Right ventricle myocardium superior (tissue), 1 donor: ENCODE measurements around the gene KDELR3. TPM values are rescaled to one million over a fixed set of nuclear protein-coding genes. Genes with fewer than 3 reads are reported as not detected.

Source experiments
- ATAC-seq: fragments of 200-7000 bp; cut with Tn5 transposase; one replicate; pipeline ENCODE4 v1.9.1; 2020; ENCODE audit warnings: mild to moderate bottlenecking; ENCODE audit not compliant: poor library complexity
- DNase-seq: peaks from one replicate; pipeline ENCODE4 v3.0.0-alpha.2; 2020
- intact Hi-C: fragments of 100-400 bp; cut with DNase I; formaldehyde crosslinking; loops from one replicate; pipeline ENCODE4 v1.11.2; 2022
- total RNA-seq: library from RNA; stranded (reverse); fragmentation: NEBNext Ultra II Directional; extraction: Animal tissue kit (Norgen Biotek cat#: 25700); gene quantifications from one replicate; pipeline ENCODE4 v1.2.1, GENCODE V29; 2021
- donor health status: DM: no; HTN: yes; CAD: no; lungs with severe emphysema.

The KDELR3 gene
- total RNA-seq, 1 donor from 2014 or later, result 3.1 TPM

GRCh38 chr22:38501797-38502672, 34.1 kb downstream of the KDELR3 start:
- intact Hi-C loops, result no loop called here

GRCh38 chr22:38503021-38503420, 35.1 kb downstream of the KDELR3 start:
- ATAC-seq, result no peak
- intact Hi-C loops, result no loop called here
- DNase-seq, result no peak

More at GRCh38 chr22:38501797-38502672, 34.1 kb downstream of the KDELR3 start:
- no peak for ATAC-seq
- no peak for DNase-seq

GRCh38 chr22:38504731-38505540, 37.0 kb downstream of the KDELR3 start:
- intact Hi-C loops, result no loop called here
- ATAC-seq (peak; percentile 18), DNase-seq (peak; percentile 76)

GRCh38 chr22:38505541-38506117, 37.7 kb downstream of the KDELR3 start:
- intact Hi-C loops, result no loop called here
- peak; percentile 88 for DNase-seq
- ATAC-seq, result peak; percentile 87

- DNase-seq (peak; percentile 94), ATAC-seq (peak; percentile 87)
- intact Hi-C loops, result no loop called here
Measured at GRCh38 chr22:38506118-38506962, 38.4 kb downstream of the KDELR3 start, which contains the start of gene DDX17. TSS of gene DDX17 (minus strand) at chr22:38506311.

GRCh38 chr22:38510416-38510970, 42.6 kb downstream of the KDELR3 start:
- DNase-seq, result no peak
- intact Hi-C loops, result loop anchor here (10.0 kb wide), 1 partner anchor 54 kb away; no protein-coding TSS in a partner anchor
- ATAC-seq, result no peak

- intact Hi-C loops, result loop anchor here (10.0 kb wide), 1 partner anchor 52 kb away; no protein-coding TSS in a partner anchor
- DNase-seq (no peak), ATAC-seq (peak; percentile 58)
Measured at GRCh38 chr22:38513063-38513462, 45.2 kb downstream of the KDELR3 start.

- no peak for DNase-seq
- intact Hi-C loops, result loop anchor here (10.0 kb wide), 1 partner anchor 46 kb away; no protein-coding TSS in a partner anchor
- no peak for ATAC-seq
Measured at GRCh38 chr22:38518620-38519019, 50.7 kb downstream of the KDELR3 start.

GRCh38 chr22:38519453-38520250, 51.8 kb downstream of the KDELR3 start:
- no peak for DNase-seq
- ATAC-seq, result no peak
- intact Hi-C loops, result loop anchor here (10.0 kb wide), 1 partner anchor 45 kb away; no protein-coding TSS in a partner anchor

- DNase-seq (no peak), ATAC-seq (no peak)
- intact Hi-C loops, result no loop called here
Measured at GRCh38 chr22:38523029-38523428, 55.1 kb downstream of the KDELR3 start.

GRCh38 chr22:38523479-38523878, 55.6 kb downstream of the KDELR3 start:
- intact Hi-C loops, result no loop called here
- no peak for DNase-seq
- no peak for ATAC-seq

- no peak for DNase-seq
- intact Hi-C loops, result no loop called here
- ATAC-seq, result no peak
Measured at GRCh38 chr22:38524429-38524828, 56.5 kb downstream of the KDELR3 start.

GRCh38 chr22:38531251-38531938, 63.5 kb downstream of the KDELR3 start:
- ATAC-seq, result no peak
- intact Hi-C loops, result no loop called here

More at GRCh38 chr22:38531251-38531938, 63.5 kb downstream of the KDELR3 start:
- no peak for DNase-seq
